Ishikawa (cell line): ENCODE results near the gene FAM8A1.

ENCODE experiments used
- CEBPB ChIP-seq: IDR thresholded peaks from 2 replicates; pipeline ENCODE4 v1.6.1; 2012
- RAD21 ChIP-seq: IDR thresholded peaks from 2 replicates; pipeline ENCODE4 v1.6.1; 2012; ENCODE audit warnings: low read depth
- TF ChIP-seq, protein P1 (sequence below): IDR thresholded peaks from 2 replicates; pipeline ENCODE4 v1.6.1; 2012; ENCODE audit warnings: low read depth, mild to moderate bottlenecking

DNA sequence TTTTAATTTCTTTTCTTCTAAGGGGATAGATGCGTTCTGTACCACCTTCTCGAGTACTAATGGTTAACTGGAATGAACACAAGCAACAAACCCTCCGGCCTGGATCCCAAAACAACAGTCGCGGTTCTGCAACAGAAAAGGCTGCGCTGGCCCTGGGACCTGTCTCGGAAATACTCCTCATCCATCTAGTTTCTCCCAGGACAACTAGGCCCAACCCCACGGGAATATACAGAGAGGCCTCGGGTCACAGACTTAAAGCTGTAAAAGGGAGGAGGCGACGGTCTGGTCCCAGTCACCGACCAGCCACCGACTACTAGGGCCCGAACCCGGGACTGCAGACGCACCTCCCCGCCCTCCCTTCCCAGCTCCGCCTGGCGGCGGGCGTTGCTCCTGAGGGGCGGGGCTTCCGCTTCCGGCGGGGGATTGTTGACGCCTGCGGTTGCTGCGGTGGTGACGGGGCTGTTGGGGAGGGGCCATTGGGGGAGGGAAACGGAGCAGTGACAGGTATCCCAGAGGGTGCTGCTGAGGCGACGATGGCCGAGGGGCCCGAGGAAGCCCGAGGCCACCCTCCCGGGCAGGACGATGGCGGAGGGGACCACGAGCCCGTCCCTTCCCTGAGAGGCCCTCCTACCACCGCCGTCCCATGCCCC, at the start of gene FAM8A1:
- TF ChIP-seq RAD21 (no peak), CEBPB (no peak)
- TF ChIP-seq, protein P1, sequence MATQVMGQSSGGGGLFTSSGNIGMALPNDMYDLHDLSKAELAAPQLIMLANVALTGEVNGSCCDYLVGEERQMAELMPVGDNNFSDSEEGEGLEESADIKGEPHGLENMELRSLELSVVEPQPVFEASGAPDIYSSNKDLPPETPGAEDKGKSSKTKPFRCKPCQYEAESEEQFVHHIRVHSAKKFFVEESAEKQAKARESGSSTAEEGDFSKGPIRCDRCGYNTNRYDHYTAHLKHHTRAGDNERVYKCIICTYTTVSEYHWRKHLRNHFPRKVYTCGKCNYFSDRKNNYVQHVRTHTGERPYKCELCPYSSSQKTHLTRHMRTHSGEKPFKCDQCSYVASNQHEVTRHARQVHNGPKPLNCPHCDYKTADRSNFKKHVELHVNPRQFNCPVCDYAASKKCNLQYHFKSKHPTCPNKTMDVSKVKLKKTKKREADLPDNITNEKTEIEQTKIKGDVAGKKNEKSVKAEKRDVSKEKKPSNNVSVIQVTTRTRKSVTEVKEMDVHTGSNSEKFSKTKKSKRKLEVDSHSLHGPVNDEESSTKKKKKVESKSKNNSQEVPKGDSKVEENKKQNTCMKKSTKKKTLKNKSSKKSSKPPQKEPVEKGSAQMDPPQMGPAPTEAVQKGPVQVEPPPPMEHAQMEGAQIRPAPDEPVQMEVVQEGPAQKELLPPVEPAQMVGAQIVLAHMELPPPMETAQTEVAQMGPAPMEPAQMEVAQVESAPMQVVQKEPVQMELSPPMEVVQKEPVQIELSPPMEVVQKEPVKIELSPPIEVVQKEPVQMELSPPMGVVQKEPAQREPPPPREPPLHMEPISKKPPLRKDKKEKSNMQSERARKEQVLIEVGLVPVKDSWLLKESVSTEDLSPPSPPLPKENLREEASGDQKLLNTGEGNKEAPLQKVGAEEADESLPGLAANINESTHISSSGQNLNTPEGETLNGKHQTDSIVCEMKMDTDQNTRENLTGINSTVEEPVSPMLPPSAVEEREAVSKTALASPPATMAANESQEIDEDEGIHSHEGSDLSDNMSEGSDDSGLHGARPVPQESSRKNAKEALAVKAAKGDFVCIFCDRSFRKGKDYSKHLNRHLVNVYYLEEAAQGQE: no peak
